Brain microvascular endothelial cell (primary cell): ENCODE measurements around the gene ARV1.
"Not testable (repeated sequence)": the region's sequence is repeated elsewhere in the genome, so short reads cannot be mapped to it uniquely, and the experiment has no call there.

Experiments
- DNase-seq: peaks from one replicate; pipeline ENCODE4 v3.0.0-alpha.2; 2020
- H3K27ac ChIP-seq: fragments of 250-450 bp; sonication (Bioruptor Pico); 2 replicates; pipeline ENCODE4 v1.5.1; 2020; ENCODE audit warnings: mild to moderate bottlenecking, moderate library complexity
- H3K27me3 ChIP-seq: fragments of 250-450 bp; sonication (Bioruptor Pico); replicated peaks from 2 replicates; pipeline ENCODE4 v1.5.1; 2020; ENCODE audit warnings: mild to moderate bottlenecking
- H3K36me3 ChIP-seq: fragments of 250-450 bp; sonication (Bioruptor Pico); replicated peaks from 2 replicates; pipeline ENCODE4 v1.5.1; 2020; ENCODE audit warnings: mild to moderate bottlenecking
- H3K4me3 ChIP-seq: 2 replicates; pipeline ENCODE4 v1.5.1; 2011; ENCODE audit warnings: low read depth, mild to moderate bottlenecking, control low read depth, low read length, moderate library complexity
- CTCF ChIP-seq: IDR thresholded peaks from 2 replicates; pipeline ENCODE4 v1.5.1; 2011; ENCODE audit warnings: low read depth, mild to moderate bottlenecking, moderate library complexity, low read length, control low read depth, inconsistent platforms; ENCODE audit errors: missing control alignments
- in situ Hi-C: cut with HindIII; loops from 2 replicates; pipeline ENCODE4 v1.10.0; 2017; ENCODE audit warnings: low sequenced_read_pairs, low pct_ligation_motif_present

ARV1 gene

GRCh38 chr1:230994860-230995259 lies 16.0 kb downstream of the ARV1 start:
- peaks cover 40% of the 10 kb centered on the region for H3K36me3 ChIP-seq
- no peak overlapping the region for H3K4me3 ChIP-seq
- no peak overlapping the region for H3K27ac ChIP-seq
- in situ Hi-C loops = no loop called here
- TF ChIP-seq CTCF = no peak
- no peak for DNase-seq
- H3K27me3 ChIP-seq = no peaks in the 10 kb centered on the region

- DNase-seq = no peak
- Histone ChIP-seq H3K4me3 (no peak overlapping the region), H3K36me3 (peaks cover 38% of the 10 kb centered on the region), H3K27me3 (no peaks in the 10 kb centered on the region), H3K27ac (no peak overlapping the region)
- no peak for TF ChIP-seq CTCF
- in situ Hi-C loops = no loop called here
These were observed 21.3 kb downstream of the ARV1 start for GRCh38 chr1:231000201-231000600.

GRCh38 chr1:231000639-231001038 lies 21.7 kb downstream of the ARV1 start:
- in situ Hi-C loops = no loop called here

GRCh38 chr1:231001892-231002291 lies 23.0 kb downstream of the ARV1 start:
- H3K27me3 ChIP-seq = no peaks in the 10 kb centered on the region
- no peak overlapping the region for H3K27ac ChIP-seq
- no peak for TF ChIP-seq CTCF
- peaks cover 35% of the 10 kb centered on the region for H3K36me3 ChIP-seq
- no peak for DNase-seq
- no peak overlapping the region for H3K4me3 ChIP-seq
- in situ Hi-C loops = no loop called here

More at GRCh38 chr1:231000639-231001038, 21.7 kb downstream of the ARV1 start:
- Histone ChIP-seq H3K27me3 (no peaks in the 10 kb centered on the region), H3K4me3 (no peak overlapping the region), H3K27ac (no peak overlapping the region), H3K36me3 (peaks cover 38% of the 10 kb centered on the region)
- no peak for TF ChIP-seq CTCF
- no peak for DNase-seq

GRCh38 chr1:231007535-231007934 lies 28.6 kb downstream of the ARV1 start:
- H3K27me3 ChIP-seq, in situ Hi-C loops, DNase-seq, H3K27ac ChIP-seq, H3K36me3 ChIP-seq, H3K4me3 ChIP-seq: not testable (repeated sequence)

- Histone ChIP-seq H3K27ac (no peak overlapping the region), H3K4me3 (no peak overlapping the region), H3K27me3 (no peaks in the 10 kb centered on the region), H3K36me3 (no peaks in the 10 kb centered on the region)
- TF ChIP-seq CTCF = no peak
- in situ Hi-C loops = no loop called here
- no peak for DNase-seq
These were observed 32.5 kb downstream of the ARV1 start for GRCh38 chr1:231011360-231011759.

- Histone ChIP-seq H3K4me3 (no peak overlapping the region), H3K27me3 (no peaks in the 10 kb centered on the region), H3K36me3 (no peaks in the 10 kb centered on the region), H3K27ac (no peak overlapping the region)
- in situ Hi-C loops = no loop called here
- TF ChIP-seq CTCF = no peak
- DNase-seq = no peak
These were observed 33.1 kb downstream of the ARV1 start for GRCh38 chr1:231011963-231012362.
